ENCODE measurements around the gene C19orf18.
"Not testable (repeated sequence)": the region's sequence is repeated elsewhere in the genome, so short reads cannot be mapped to it uniquely, and the experiment has no call there.

C19orf18 gene

DNA sequence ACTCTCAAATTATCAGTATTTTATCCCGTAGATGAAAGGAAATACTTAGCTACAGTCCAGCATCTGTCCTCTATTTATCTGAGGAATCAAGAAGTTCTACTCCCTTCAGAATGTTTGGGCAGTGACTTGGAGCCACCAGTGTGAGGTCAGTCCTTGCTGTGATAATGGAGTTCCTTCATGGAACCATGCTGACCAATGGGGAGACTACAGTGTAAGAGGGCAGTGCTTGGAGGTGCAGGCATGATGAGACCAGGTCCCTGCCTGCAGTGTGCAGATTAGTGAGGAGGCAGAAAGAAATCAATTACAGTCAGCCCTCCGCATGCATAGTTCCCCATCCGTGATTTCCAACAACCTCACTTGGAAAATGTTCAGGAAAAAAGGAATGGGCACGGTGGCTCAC lies at the start of gene C19orf18:
C19orf18 (minus strand) TSS at position 101 of the 400 bp plus-strand sequence. CDS start 102 bp downstream, outside the sequence.
- no peak for DNase-seq (ENCODE audit: low read depth)

DNA sequence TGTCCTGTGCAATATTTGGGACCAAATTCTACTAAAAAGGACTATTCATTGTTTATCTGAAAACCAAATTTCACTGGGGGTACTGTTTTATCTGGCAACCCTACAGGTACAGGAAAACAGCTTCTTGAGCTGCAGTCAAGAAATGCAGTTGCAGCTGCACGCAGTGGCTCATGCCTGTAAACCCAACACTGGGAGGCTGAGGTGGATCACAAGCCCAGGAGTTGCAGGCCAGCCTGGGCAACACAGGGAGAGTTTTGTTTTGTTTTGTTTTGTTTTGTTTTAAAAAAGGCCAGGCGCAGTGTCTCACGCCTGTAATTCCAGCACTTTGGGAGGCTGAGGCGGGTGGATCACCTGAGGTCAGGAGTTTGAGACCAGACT lies 47.9 kb upstream of the C19orf18 start:
- DNase-seq (ENCODE audit: low read depth), result no peak

DNA sequence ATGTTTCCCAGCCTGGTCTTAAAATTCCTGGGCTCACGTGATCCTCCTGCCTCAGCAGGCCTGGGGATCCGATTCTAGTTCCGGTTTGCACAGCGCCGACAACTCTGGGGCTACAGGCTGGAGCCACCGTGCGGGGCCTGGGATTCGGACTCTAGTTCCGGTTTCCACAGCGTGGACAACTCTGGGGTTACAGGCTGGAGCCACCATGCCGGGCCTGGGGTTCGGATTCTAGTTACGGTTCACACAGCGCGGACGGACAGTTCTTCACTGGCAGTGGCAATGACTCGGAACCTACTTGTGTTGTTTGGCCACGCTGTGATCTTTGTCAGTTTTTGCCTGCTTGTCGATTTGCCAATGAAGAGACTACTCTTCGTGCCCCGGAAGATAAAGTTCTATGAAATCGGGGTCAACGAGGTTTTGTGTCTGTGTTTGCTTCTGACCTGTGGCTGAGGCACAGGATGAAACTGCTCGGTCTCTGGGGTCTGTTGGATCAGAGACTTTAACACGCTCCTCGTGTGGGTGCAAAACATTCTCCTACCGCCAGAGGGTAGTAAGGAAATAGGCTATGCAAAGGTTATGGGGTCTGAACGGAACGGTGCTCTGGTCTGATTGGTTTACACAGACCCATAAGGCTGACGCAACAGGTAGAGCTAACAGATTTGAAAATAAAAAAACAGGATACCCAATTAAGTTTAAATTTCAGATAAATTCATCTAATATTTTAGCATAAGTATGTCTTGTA lies 47.4 kb upstream of the C19orf18 start:
- DNase-seq (ENCODE audit: low read depth), result no peak

DNA sequence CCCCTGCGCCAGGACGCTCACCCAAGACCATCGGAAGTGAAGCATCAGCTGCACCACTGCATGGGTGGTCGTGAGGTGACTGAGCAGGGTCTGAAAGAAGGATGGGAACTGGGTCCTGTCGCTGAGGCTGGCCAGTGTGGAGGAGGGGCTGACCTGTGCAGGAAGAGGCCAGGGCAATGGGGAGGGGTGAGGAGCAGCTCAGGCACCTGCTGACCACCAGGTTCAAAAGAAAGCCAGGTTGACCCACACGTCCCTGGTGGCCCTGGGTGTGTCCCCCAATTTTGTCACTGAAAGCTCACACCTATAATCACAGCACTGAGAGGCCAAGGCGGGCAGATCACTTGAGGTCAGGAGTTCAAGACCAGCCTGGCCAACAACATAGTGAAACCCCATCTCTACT lies 45.8 kb upstream of the C19orf18 start:
- no peak for DNase-seq (ENCODE audit: low read depth)

DNA sequence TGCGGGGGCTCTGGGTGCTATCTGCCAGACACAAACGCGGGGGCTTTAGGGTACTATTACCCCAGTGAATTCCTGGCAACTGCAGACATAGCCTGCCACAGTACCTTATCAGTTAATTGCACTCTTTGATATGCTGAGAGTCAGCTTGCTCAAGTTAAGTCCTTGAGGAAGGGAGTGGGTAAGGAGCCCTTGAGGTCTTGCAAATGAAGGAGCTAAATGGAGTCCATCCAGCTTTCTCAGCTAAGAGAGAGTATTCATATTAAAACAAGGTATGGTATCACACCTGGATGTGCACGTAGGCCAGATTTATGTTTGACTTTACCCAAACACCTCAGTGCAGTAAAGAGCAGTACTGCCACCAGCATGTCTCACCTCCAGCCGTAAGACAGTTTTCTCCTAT lies 39.8 kb upstream of the C19orf18 start:
- DNase-seq (ENCODE audit: low read depth), result no peak

DNA sequence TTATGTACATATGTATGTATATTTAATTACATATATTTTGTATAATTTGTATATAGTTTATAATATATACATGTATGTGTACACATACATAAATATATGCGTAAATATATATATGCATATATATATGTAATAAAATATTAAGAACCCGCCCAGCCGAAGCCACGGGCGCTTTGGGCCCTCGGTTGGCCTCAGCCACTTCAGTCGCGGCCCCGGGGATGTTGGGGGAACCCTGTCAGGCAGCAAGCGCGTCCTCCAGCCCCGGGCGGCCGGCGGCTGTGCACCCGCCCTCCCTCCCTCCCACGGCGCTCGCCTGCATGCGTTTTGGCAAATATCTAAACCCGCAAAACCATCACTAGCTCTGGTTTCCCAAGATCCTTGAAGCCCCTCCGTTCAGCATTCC lies 36.2 kb upstream of the C19orf18 start:
- no peak for DNase-seq (ENCODE audit: low read depth)

DNA sequence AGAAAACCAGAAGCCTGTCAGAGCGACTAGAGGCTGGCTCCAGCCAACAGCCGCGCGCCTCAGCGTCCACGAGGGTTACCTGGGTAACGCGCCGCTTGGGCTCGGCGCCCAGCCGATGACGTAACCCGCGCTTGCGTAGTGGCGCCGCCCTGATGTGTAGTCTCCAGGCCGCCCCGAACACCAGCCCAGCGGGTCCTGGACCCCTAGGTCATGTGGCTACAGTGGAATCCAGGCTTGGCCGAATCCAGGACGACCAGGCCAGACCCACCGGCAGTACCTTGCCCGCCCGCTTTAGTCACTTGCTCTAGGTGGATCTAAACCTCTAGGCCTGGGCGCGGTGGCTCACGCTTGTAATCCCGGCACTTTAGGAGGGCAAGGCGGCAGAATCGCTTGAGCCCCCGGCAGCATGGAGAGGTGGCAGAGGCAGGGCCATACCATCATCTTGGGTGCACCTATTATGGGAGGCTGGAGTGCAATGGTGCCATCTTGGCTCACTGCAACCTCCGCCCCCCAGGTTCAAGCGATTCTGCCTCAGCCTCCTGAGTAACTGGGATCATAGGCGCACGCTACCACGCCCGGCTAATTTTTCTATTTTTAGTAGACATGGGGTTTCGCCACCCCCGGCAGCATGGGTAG lies 35.5 kb upstream of the C19orf18 start:
- DNase-seq (ENCODE audit: low read depth), result peak; percentile 43

DNA sequence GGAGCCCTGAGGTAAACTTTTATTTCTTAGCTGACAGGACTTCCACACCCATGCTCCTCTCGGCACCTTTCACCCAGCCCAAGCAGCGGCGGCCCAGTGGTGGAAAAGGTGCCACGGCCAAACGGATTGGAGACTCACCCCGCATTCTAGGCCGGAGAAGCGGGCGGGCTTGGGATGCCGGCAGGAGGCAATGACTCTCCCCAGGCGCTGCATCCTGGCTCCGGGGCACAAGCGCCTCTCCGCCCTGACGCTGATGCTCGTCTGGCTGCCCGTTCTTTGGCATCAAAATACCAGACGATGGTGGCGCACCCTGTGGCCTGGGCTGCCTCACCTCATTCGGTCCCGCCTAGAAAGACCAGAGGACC lies 34.9 kb upstream of the C19orf18 start:
- DNase-seq (ENCODE audit: low read depth), result no peak

DNA sequence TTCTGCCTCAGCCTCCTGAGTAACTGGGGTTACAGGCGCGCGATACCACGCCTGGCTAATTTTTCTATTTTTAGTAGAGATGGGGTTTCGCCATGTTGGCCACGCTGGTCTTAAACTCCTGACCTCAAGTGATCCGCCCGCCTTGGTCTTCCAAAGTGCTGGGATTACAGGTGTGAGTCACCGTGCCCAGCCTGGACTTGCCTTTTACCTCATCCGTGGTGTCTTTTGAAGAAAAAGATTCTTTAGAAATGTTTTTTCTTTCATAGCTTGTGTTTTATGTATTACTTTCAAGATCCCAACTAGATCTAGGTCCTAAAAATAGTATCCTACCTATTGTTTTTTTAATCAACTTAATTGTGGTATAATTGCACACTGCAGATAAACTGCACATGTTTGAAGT lies 34.5 kb upstream of the C19orf18 start:
- not testable (repeated sequence) for DNase-seq (ENCODE audit: low read depth)

DNA sequence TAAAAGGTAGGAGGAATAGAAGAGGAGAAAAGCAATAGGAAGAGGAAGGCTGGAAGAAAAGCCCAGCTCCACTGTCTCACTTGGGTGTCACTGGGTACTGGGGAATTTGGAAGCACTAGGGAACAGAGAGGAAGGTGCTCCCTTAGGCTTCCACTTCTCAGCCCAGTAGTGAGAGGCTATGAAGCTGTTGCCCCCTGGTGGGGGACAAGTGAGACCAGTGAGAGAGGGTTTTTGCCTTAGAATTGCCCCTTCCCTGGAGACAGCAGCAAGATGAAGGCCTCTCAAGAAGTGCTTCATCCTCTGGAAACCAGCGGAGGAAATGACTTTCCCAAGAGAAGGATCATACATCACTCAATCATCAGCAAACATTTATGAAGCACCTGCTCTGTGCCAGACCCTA lies 33.0 kb upstream of the C19orf18 start:
- no peak for DNase-seq (ENCODE audit: low read depth)

DNA sequence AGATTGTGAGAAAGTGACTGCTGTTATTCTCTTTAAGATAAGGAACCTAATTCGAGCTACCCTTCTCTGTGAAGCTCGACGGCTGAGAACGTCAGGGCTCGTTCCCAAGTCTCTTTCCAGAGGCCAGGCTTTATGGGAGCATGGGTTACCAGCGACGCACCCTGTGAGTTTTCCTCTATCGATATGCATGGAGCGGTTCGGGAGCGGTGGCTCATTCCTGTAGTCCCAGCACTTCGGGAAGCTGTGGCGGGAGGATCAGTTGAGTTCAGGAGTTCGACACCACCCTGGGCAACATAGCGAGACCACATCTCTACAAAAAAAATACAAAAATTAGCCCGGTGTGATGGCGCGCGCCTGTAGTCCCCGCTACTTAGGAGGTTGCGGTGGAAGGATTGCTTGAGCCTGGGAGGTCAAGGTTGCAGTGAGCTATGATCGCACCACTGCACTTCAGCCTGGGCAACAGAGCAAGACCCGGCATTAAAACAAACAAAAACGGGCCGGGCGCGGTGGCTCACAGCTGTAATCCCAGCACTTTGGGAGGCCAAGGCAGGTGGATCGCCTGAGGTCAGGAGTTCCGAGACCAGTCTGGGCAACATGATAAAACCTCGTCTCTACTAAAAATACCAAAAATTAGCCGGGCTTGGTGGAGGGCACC lies 29.0 kb upstream of the C19orf18 start:
- no peak for DNase-seq (ENCODE audit: low read depth)

DNA sequence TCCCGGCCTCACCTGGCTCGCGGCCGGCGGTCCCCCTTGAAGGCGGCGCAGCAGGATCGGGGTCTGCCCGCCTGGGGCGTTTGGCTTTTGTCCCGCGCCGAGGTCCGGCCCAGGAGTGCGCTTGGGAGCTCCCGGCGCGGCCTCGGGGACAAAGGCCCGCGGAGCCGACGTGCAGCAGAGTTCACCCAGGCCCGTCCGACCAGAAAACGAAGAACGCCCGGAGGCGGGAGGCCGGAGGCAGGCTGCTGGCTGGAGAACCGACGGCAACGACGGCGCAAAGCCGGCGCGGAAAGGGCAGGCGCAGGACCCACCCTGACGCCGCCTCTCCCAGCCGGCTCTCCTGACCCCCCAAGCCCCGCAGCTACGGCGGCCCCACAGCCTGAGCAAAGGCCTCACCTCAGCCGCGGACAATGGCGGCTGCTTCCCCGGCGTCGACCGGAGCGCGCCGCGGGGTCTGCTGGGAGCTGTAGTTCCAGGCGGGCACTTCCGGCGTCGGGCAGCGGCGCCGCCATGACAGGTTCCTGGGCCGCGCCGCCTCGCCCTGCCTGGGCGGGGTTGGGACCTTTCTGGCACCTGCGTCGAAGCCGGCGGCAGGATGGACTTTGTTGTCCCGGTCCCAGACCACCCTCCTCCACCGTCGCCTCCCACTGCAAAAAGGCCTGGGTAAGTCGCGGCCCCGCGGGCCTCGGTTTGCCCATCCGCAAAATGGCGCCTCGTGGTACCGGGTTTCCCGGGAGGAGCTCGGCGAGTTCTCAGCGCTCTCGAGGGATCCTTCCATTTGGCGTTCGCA lies 28.2 kb upstream of the C19orf18 start, which contains the start of gene ZNF606:
ZNF606 (minus strand) TSS at position 437 of the 790 bp plus-strand sequence. CDS start 1,501 bp downstream, outside the sequence.
- DNase-seq (ENCODE audit: low read depth), result peak; percentile 77

DNA sequence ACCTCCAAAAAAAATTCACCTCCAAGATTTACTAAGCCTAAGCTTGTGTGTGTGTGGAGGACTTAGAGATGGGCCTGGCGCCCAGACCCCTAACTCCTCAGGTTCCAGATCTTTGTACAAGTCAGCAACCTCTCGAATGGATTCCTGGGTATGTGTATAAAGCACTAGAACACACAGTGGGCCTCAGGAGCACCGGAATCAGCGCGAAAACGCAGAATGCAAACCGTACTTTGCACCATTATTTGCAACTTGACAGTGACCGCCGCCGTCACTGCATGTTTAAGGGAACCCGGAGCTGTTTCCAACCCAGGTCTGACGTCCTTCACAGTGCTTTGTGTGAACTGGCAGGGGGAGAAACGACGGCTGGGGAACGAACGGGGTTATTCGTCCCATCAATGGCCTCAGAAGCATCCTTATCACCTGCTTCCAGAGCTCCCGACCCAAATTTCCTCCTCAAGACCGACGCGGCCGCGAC lies 27.6 kb upstream of the C19orf18 start:
- no peak for DNase-seq (ENCODE audit: low read depth)

DNA sequence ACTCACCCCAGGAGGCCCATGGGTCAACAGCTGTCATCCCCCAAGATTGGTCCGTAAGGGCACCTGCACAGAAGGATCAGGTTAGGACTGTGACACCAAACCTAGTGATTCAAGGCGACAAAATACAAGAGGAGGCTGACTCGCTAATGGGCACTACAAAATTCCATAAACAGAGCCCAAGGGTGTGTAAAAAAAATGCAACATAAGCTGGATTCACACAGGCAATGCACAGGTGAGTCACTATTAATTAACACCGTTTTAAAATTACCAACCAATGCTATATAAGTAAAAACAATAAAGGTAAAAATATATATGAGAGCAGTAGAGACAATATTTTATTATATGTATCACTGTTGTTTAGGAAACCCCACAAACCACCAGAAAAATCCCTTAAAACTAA lies 26.3 kb upstream of the C19orf18 start:
- DNase-seq (ENCODE audit: low read depth), result no peak

DNA sequence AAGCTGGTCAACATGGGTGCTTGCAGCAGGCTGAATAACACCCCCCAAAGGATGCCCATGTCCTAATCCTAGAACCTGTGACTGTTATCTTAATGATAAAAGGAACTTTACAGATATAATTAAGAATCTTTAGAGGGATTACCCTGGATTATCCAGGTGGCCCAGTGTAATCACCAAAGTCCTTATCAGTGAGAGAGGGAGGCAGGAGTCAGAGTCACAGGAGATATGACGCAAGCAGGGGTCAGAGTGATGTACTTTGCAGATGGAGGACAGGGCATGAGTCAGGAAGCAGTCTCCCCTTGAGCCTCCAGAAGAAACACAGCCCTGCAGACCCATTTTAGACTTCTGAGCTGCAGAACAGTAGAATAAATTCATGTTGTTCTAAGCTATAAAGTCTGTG lies 18.5 kb upstream of the C19orf18 start:
- no peak for DNase-seq (ENCODE audit: low read depth)

DNA sequence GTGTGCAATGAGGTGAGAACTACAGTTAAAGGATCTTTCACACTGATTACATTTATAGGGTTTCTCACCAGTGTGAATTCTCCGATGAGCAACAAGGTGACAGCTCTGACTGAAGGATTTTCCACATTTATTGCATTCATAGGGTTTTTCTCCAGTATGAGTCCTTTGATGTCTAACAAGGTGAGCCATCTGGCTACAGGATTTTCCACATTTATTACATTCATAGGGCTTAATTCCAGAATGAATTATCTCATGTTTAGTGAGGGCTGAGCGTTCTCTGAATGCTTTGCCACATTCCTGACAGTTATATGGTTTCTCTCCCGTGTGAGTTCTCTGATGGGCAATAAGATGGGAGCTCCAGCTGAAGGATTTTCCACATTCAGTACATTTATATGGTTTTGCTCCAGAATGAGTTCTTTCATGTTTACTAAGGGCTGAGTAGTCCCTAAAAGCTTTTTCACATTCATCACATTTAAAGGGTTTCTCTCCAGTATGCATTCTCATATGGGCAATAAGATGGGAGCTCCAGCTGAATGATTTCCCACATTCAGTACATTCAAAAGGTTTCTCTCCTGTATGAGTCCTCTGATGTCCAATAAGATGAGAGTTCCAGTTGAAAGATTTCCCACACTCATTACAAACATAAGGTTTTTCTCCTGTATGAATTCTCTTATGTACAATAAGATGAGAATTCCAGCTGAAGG lies 4.4 kb upstream of the C19orf18 start:
- DNase-seq (ENCODE audit: low read depth), result no peak

DNA sequence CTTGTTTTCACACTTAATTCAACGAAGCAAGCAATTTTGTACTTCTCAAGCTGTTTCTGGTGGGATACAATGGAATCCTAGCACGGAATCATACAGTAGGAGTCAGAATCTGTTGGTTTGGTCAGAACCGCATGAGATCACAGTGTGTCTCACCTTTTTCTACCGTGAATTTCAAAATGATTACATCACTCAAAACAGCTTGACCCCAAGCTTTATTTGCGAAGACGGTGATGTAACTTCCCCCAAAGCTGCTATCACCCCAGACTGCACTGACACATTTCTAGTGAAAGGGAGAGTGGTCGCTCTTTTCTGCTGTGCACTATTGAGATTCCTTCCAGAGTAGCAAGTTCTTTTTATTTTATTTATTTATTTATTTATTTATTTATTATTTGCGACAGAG lies 9.6 kb downstream of the C19orf18 start:
- DNase-seq (ENCODE audit: low read depth), result no peak

DNA sequence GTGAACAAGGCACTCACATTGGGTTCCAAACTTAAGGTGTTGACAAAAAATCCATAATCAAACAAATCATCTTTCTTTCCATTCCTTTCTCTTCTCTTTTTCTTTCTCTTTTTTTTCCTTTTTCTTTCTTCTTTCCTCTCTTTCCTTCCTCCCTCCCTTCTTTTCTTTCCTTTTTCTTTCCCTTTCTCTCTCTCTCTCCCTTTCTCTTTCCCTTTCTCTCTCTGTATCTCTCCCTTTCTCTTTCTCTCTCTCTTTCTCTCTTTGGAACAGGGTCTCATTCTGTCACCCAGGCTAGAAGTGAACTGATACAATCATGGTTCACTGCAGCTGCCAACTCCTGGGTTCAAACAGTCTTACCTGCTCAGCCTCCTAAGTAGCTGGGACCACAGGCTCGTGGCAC lies 12.5 kb downstream of the C19orf18 start:
- DNase-seq (ENCODE audit: low read depth), result no peak

DNA sequence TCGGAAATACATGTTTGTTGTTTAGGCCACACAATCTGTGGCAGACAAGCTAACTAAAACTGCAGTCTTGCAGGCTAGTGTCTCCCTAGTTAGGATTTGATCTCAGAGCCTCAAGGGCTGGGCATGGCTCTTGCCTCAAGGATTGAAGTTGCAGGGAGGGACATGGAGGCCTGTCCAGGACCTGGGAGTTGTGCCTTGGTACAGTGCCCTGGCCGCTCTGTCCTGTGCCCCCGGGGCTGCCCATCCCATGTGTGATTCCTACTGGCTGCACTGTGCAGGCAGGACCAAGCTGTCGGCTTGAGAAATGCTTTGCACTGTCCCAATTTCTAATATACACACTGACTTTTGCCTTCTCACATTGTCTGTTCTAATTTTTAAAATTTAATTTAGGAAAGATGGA lies 19.3 kb downstream of the C19orf18 start:
- DNase-seq (ENCODE audit: low read depth), result no peak

DNA sequence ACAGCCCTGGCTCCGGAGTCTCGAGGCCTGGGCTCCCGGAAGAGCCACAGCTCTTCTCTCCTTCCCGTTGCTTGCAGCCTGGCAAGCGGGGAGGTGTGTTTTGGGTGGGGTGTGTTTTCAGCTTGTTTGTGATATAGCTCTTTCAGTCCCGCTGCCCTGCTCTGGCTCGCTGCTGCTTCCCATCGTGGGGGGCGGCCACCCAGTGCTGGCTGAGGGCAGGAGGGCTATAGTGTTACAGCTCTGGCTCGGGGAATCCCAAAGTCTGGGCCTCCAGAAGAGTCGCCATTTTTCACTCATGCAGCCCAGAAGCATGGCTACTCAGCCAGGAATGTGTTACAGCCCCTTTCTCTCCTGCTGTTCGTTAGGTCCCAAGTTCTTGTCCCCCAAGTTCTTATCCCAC lies 24.6 kb downstream of the C19orf18 start:
- DNase-seq (ENCODE audit: low read depth), result no peak

DNA sequence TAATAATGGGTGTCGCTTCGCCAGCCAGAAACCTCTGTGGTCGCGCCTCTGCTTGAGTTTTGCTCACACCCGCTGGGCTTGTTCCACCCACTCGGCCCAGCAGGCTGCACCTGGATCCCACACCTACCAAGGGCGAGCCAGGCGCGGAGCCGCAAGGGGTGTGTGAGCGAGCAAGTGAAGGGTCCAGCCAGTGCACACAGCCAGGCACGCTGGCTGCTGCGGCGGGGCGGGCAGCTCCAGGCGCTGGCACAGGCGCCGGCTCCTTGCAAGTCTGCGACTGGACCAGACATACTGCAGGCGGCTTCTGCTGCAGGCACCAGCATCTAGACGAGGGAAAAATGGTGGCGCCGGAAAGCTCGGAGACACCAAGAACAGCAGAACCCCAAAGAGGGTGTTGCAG lies 25.0 kb downstream of the C19orf18 start:
- no peak for DNase-seq (ENCODE audit: low read depth)

All from stimulated activated CD8-positive, alpha-beta memory T cell treated with anti-CD3 and anti-CD28 coated beads, Interleukin-12 subunit alpha, Interleukin-12 subunit beta, amount 100 ng/mL, for 4 hours (primary cell).